Measurements from ENCODE around the gene DNASE1.

Gene DNASE1

DNA sequence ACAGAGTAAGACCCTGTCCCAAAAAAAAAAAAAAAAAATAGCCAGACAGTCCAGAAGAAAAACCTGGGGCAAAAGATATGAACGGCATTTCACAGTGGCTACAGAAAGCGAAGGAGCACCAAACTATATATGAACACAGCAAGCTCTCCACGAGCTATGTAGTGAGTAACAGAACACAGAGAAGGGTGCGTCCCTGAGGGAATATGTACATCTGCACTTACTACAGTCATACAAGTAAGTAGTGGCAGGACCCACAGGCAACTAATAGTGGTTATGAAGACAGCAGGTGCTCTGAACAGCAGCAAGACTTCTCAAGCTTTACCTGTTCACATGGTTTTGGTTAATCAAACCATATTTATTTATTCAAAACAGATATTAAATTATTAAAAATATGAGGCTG is 47.0 kb downstream of the DNASE1 start:
- DNase-seq: no peak

DNA sequence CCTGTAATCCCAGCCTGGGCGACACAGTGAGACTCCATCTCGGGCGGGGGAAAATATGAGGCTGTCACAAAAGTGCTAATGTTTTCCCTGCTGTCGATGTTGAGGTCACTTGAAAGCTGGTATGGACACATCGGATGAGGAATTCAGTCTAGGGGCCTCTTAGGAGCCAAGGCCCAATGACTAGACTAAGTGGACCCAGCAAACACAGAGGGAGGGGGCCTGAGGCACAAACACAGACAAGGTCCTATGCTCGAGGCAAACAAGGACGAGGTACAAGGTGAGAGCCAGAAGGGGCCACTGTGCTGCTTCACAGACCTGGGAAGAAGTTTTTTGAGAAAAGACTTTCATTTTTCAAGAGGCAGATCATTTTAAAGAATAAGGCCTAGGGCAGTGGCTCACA is 47.6 kb downstream of the DNASE1 start:
- DNase-seq: no peak

DNA sequence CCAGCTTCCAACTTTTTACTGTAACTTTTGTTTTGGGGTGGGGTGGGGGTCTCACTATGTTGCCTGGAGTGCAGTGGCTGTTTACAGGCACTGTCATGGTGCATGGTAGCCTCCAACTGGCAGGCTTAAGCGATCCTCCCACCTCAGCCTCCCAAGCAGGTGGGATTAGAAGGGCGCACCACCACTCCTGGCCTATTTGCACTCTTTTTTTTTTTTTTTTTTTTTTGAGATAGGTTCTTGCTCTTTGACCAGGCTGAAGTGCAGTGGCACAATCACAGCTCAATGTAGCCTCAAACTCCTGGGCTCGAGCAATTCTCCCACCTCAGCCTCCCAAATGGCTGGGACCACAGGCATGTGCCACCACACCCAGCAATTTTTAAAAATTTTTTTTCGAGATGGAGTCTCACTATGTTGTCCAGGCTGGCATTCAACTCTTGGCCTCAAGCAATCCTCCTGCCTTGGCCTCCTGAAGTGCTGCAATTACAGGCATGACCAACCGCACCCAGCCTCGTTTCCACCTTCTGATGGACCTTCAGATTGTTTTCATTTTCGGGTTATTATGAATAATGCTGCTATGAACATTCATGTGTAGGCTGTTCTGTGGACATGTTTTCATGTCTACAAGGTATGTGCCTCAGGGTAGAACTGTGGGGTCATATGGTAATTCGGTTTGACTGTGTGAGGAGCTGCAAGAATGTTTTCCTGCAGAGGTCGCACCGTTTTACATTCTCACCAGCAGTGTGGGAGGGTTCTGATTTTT is 51.9 kb downstream of the DNASE1 start:
- no peak for DNase-seq

Measured in NCI-H146 (cell line).